Hepatocyte (in vitro differentiated cells): ENCODE data around the gene CACNA1C. TPM values are rescaled to one million over a fixed set of nuclear protein-coding genes. Genes with fewer than 3 reads are reported as not detected.
"Not testable (repeated sequence)": the region's sequence is repeated elsewhere in the genome, so short reads cannot be mapped to it uniquely, and the experiment has no call there.

Experiments used
- DNase-seq: peaks from one replicate; pipeline ENCODE4 v3.0.0-alpha.2; 2016; ENCODE audit warnings: low spot score
- H2AFZ ChIP-seq: fragments of 200-600 bp; sonication (generic); 2 replicates; pipeline ENCODE4 v1.6.0; 2016; ENCODE audit warnings: antibody characterized with exemption, mild to moderate bottlenecking
- H3K27ac ChIP-seq: fragments of 200-600 bp; sonication (generic); 2 replicates; pipeline ENCODE4 v1.5.1; 2016; ENCODE audit warnings: mild to moderate bottlenecking
- H3K27me3 ChIP-seq: fragments of 200-600 bp; sonication (generic); 2 replicates; pipeline ENCODE4 v1.6.1; 2016
- H3K36me3 ChIP-seq: fragments of 200-600 bp; sonication (generic); replicated peaks from 2 replicates; pipeline ENCODE4 v1.5.1; 2016; ENCODE audit warnings: low read depth; ENCODE audit not compliant: insufficient read depth
- H3K4me1 ChIP-seq: fragments of 200-600 bp; sonication (generic); 2 replicates; pipeline ENCODE4 v1.5.1; 2016; ENCODE audit warnings: mild to moderate bottlenecking, moderate library complexity; ENCODE audit not compliant: insufficient read depth
- H3K4me2 ChIP-seq: fragments of 200-600 bp; sonication (generic); 2 replicates; pipeline ENCODE4 v1.6.0; 2016
- H3K4me3 ChIP-seq: fragments of 200-600 bp; sonication (generic); 2 replicates; pipeline ENCODE4 v1.5.1; 2016; ENCODE audit warnings: mild to moderate bottlenecking
- H3K79me2 ChIP-seq: fragments of 200-600 bp; sonication (generic); 2 replicates; pipeline ENCODE4 v1.6.0; 2017; ENCODE audit warnings: mild to moderate bottlenecking
- H3K9me2 ChIP-seq: fragments of 200-600 bp; sonication (generic); replicated peaks from 2 replicates; pipeline ENCODE4 v1.6.0; 2017; ENCODE audit warnings: mild to moderate bottlenecking; ENCODE audit not compliant: insufficient read depth
- H3K9me3 ChIP-seq: fragments of 200-600 bp; sonication (generic); 2 replicates; pipeline ENCODE4 v1.5.1; 2016; ENCODE audit warnings: low read depth, mild to moderate bottlenecking
- H4K20me1 ChIP-seq: fragments of 200-600 bp; sonication (generic); 2 replicates; pipeline ENCODE4 v1.6.0; 2016; ENCODE audit warnings: mild to moderate bottlenecking; ENCODE audit not compliant: insufficient read depth, poor library complexity, severe bottlenecking
- EZH2 ChIP-seq: fragments of 200-600 bp; sonication (generic); IDR thresholded peaks from 2 replicates; pipeline ENCODE4 v1.6.1; 2016; ENCODE audit warnings: antibody characterized with exemption, mild to moderate bottlenecking, borderline replicate concordance
- EZH2phosphoT487 ChIP-seq: fragments of 200-600 bp; sonication (generic); IDR thresholded peaks from one replicate; pipeline ENCODE4 v1.6.1; 2018; ENCODE audit warnings: antibody characterized with exemption, mild to moderate bottlenecking, low read depth, moderate library complexity; ENCODE audit not compliant: unreplicated experiment, severe bottlenecking
- WGBS: methylation state at CpG from one replicate; pipeline ENCODE4 v1.1.6; 2016; ENCODE audit warnings: low lambda C conversion rate; ENCODE audit errors: missing lambda C conversion rate; 5-methylcytosine and 5-hydroxymethylcytosine counted together
- polyA plus RNA-seq: library from polyadenylated mRNA; unstranded; fragments of >200 nt; fragmentation: Nextera tagmentation; extraction: Ambion mirVana; gene quantifications from 2 replicates; pipeline ENCODE4 v1.2.1, GENCODE V29; 2016
- total RNA-seq: library from RNA; depleted of rRNA; stranded (reverse); fragments of >200 nt; gene quantifications from 2 replicates; pipeline ENCODE4 v1.2.3, GENCODE V29; 2014
- TF ChIP-seq, protein P1 (sequence below): fragments of 200-600 bp; sonication (generic); IDR thresholded peaks from 2 replicates; pipeline ENCODE4 v1.5.1; 2016; ENCODE audit warnings: antibody characterized with exemption, mild to moderate bottlenecking; ENCODE audit not compliant: poor library complexity

CACNA1C gene
- total and polyA plus RNA-seq, 2 experiments from 2014 or later, result 3.2 to 4.0 TPM

DNA sequence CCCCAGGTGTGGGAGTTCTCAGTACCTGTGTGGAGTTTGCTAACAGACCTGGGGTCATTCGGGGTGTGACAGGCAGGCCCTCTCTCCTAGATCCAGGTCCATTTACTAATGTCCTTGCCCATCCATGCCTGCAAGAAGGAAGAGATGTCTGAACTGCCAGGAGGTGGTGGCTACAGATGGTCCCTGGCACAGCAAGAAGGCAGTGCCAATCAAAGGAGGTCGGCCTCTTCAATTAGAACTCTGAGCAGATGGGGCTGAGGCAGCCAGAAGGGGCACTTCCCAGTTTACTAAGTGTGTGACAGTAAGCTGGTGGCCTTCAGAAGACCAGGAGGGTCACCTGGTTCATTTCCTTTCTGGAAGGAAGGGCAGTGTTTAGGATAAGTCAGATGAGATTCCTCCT lies 202.5 kb downstream of the CACNA1C start:
- H2AFZ ChIP-seq, result no peak overlapping the region
- WGBS, result 97% methylated on average over 2 of the region's 2 CpGs
- TF ChIP-seq, protein P1, sequence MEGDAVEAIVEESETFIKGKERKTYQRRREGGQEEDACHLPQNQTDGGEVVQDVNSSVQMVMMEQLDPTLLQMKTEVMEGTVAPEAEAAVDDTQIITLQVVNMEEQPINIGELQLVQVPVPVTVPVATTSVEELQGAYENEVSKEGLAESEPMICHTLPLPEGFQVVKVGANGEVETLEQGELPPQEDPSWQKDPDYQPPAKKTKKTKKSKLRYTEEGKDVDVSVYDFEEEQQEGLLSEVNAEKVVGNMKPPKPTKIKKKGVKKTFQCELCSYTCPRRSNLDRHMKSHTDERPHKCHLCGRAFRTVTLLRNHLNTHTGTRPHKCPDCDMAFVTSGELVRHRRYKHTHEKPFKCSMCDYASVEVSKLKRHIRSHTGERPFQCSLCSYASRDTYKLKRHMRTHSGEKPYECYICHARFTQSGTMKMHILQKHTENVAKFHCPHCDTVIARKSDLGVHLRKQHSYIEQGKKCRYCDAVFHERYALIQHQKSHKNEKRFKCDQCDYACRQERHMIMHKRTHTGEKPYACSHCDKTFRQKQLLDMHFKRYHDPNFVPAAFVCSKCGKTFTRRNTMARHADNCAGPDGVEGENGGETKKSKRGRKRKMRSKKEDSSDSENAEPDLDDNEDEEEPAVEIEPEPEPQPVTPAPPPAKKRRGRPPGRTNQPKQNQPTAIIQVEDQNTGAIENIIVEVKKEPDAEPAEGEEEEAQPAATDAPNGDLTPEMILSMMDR, result no peak
- TF ChIP-seq EZH2, result no peak
- TF ChIP-seq EZH2phosphoT487, result no peak
- no peaks in the 10 kb centered on the region for H3K9me3 ChIP-seq
- DNase-seq, result no peak
- no peak overlapping the region for H3K27ac ChIP-seq
- H3K4me2 ChIP-seq, result no peak overlapping the region
- no peaks in the 10 kb centered on the region for H3K27me3 ChIP-seq
- H3K79me2 ChIP-seq, result no peaks in the 10 kb centered on the region
- H3K4me1 ChIP-seq, result no peaks in the 10 kb centered on the region
- H4K20me1 ChIP-seq, result no peaks in the 10 kb centered on the region
- H3K4me3 ChIP-seq, result no peak overlapping the region
- no peaks in the 10 kb centered on the region for H3K36me3 ChIP-seq
- no peaks in the 10 kb centered on the region for H3K9me2 ChIP-seq

DNA sequence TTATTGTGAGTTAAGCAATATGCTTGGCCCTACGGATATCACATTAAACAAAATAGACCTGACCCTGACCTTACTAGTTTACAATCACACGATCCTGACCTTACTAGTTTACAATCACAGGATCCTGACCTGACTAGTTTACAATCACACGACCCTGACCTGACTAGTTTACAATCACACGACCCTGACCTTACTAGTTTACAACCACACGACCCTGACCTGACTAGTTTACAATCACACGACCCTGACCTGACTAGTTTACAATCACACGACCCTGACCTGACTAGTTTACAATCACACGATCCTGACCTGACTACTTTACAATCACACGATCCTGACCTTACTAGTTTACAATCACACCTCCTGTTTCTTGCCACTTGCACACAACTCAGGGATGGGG lies 202.9 kb downstream of the CACNA1C start:
- H3K27ac ChIP-seq, H2AFZ ChIP-seq, H4K20me1 ChIP-seq, H3K27me3 ChIP-seq, H3K9me3 ChIP-seq, H3K79me2 ChIP-seq, H3K4me1 ChIP-seq, H3K4me2 ChIP-seq, H3K9me2 ChIP-seq, H3K36me3 ChIP-seq, H3K4me3 ChIP-seq: not testable (repeated sequence)
- DNase-seq, result peak; percentile 59
- 92% methylated on average over 9 of the region's 9 CpGs for WGBS

GRCh38 chr12:2256453-2256852 lies 203.7 kb downstream of the CACNA1C start:
- TF ChIP-seq EZH2, result no peak
- TF ChIP-seq, protein P1, result no peak
- no peak for TF ChIP-seq EZH2phosphoT487
- Histone ChIP-seq H3K27ac (no peak overlapping the region), H3K36me3 (no peaks in the 10 kb centered on the region), H3K4me2 (no peak overlapping the region), H3K4me3 (no peak overlapping the region), H3K9me2 (no peaks in the 10 kb centered on the region), H3K4me1 (no peaks in the 10 kb centered on the region), H2AFZ (no peak overlapping the region), H3K79me2 (no peaks in the 10 kb centered on the region), H3K27me3 (no peaks in the 10 kb centered on the region), H3K9me3 (no peaks in the 10 kb centered on the region), H4K20me1 (no peaks in the 10 kb centered on the region)
- 75% methylated on average over 6 of the region's 6 CpGs for WGBS
- DNase-seq, result no peak

DNA sequence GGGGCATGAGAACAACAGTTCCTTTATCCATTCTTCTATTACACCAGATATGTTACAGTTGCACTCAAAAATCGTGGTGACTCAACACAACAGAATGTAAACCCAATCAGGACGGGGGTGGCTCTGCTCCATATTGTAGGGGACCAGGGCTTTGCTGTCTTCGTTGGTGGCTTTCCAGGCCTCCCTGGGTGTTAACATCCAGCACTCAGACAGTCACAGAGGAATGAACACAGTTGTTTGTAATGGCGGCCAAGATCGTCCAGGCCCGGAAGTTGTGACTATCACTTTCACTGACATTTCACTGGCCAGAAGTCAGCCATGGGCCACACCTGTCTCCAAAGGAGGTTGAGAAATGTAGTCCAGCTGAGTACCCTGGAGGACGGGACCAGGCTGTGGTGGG lies 204.1 kb downstream of the CACNA1C start:
- DNase-seq, result no peak
- Histone ChIP-seq H3K27me3 (no peaks in the 10 kb centered on the region), H3K4me2 (no peak overlapping the region), H2AFZ (no peak overlapping the region), H3K79me2 (no peaks in the 10 kb centered on the region), H3K9me3 (no peaks in the 10 kb centered on the region), H3K27ac (no peak overlapping the region), H4K20me1 (no peaks in the 10 kb centered on the region), H3K4me1 (no peaks in the 10 kb centered on the region), H3K36me3 (no peaks in the 10 kb centered on the region), H3K9me2 (no peaks in the 10 kb centered on the region), H3K4me3 (no peak overlapping the region)
- WGBS, result 91% methylated on average over 7 of the region's 7 CpGs
- TF ChIP-seq, protein P1, result no peak
- no peak for TF ChIP-seq EZH2
- TF ChIP-seq EZH2phosphoT487, result no peak
